ENCODE results near the gene FITM1. TPM values are rescaled to one million over a fixed set of nuclear protein-coding genes. Genes with fewer than 3 reads are reported as not detected.

FITM1 gene
- polyA plus RNA-seq, 3 donors: 2.1 TPM; not detected in 2

DNA sequence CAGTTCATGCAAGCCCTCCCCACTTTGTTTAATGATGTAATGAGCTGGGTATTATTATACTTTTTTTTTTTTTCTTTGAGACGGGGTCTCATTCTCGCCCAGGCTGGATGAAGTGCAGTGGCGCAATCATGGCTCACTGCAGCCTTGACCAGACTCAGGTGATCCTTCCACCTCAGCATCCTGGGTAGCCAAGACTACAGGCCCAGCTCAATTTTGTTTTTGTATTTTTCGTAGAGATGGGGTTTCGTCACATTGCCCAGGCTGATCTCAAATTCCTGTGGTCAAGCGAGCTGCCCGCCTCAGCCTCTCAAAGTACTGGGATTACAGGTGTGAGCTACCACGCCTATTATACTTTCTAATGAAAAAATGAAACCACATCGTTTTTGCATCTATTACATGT lies 20.4 kb upstream of the FITM1 start:
- no peak overlapping the region for H3K27ac Mint-ChIP-seq
- H3K9me3 Mint-ChIP-seq: peaks cover 0 to 2% (median 0%) of the 10 kb centered on the region in 7 donors
- DNase-seq: no peak
- Histone ChIP-seq H3K4me1 (ENCODE audit: control insufficient read depth in 1 of 2, insufficient read depth in 2 of 2, low read length in 2 of 2) (peaks cover 11 to 16% of the 10 kb centered on the region in 2 donors), H3K4me3 (replicated peaks in 1 of 3; ENCODE audit: low read depth in 2 of 3, low read length in 3 of 3) (no peak overlapping the region), H3K4me2 (replicated peaks; ENCODE audit: extremely low read depth, low read length, poor library complexity, severe bottlenecking) (no peak overlapping the region), H2AFZ (ENCODE audit: insufficient read depth, low read depth, low read length, poor library complexity, severe bottlenecking) (no peak overlapping the region), H4K20me1 (ENCODE audit: insufficient read depth, low read length) (no peaks in the 10 kb centered on the region), H3K79me2 (ENCODE audit: insufficient read depth, low read length) (no peaks in the 10 kb centered on the region), H3K9ac (ENCODE audit: insufficient read depth, low read length, poor library complexity, severe bottlenecking) (no peak overlapping the region), H3K27me3 (ENCODE audit: control insufficient read depth in 2 of 2, insufficient read depth in 2 of 2, low read length in 2 of 2) (no peaks in the 10 kb centered on the region), H3K36me3 (replicated peaks in 1 of 2; ENCODE audit: control insufficient read depth in 1 of 2, insufficient read depth in 2 of 2, low read length in 2 of 2) (peaks cover 0 to 3% of the 10 kb centered on the region in 2 donors), H3K27ac (ENCODE audit: low read depth in 1 of 2, low read length in 2 of 2) (no peak overlapping the region), H3K9me3 (replicated peaks in 1 of 2; ENCODE audit: control insufficient read depth in 1 of 2, insufficient read depth in 1 of 2, low read length in 2 of 2) (no peaks in the 10 kb centered on the region)
- WGBS (ENCODE audit: insufficient coverage): 60% methylated on average over 3 of the region's 9 CpGs
- H3K27me3 Mint-ChIP-seq (ENCODE audit: low read depth in 3 of 3): peaks cover 0 to 3% (median 0%) of the 10 kb centered on the region in 3 donors
- H3K36me3 Mint-ChIP-seq: peaks cover 2% of the 10 kb centered on the region in 2 donors
- H3K4me3 Mint-ChIP-seq: no peak overlapping the region
- intact Hi-C loops (cut with micrococcal nuclease): loop anchor here in 1 of 2 donors (10.0 kb wide), 2 partner anchors 185 to 1185 kb away; partner anchors contain the start of genes DHRS1, NOP9 and PRMT5
- TF ChIP-seq, protein P1, sequence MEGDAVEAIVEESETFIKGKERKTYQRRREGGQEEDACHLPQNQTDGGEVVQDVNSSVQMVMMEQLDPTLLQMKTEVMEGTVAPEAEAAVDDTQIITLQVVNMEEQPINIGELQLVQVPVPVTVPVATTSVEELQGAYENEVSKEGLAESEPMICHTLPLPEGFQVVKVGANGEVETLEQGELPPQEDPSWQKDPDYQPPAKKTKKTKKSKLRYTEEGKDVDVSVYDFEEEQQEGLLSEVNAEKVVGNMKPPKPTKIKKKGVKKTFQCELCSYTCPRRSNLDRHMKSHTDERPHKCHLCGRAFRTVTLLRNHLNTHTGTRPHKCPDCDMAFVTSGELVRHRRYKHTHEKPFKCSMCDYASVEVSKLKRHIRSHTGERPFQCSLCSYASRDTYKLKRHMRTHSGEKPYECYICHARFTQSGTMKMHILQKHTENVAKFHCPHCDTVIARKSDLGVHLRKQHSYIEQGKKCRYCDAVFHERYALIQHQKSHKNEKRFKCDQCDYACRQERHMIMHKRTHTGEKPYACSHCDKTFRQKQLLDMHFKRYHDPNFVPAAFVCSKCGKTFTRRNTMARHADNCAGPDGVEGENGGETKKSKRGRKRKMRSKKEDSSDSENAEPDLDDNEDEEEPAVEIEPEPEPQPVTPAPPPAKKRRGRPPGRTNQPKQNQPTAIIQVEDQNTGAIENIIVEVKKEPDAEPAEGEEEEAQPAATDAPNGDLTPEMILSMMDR (IDR thresholded peaks at IDR 0.05): no peak
- H3K4me1 Mint-ChIP-seq: peaks cover 12% of the 10 kb centered on the region

DNA sequence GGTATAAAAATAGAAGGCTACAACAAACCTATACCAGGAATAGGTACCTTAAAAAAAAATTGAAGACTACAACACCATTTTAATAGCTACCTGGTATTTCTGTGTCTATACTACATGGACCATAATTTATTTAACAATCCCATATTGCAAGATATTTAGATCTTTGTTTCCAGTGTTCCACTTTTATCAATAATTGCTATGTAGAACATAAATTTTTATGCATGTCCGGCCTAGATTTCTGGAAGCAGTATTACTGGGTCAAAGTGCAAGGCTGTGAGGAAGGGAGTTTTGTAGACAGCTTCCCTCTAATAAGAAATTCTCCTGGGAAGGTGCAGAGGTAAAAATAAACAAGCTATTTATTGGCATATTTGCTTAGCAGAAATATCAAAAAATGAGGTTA lies 19.9 kb upstream of the FITM1 start:
- no peak overlapping the region for H3K4me3 Mint-ChIP-seq
- Histone ChIP-seq H2AFZ (ENCODE audit: insufficient read depth, low read depth, low read length, poor library complexity, severe bottlenecking) (no peak overlapping the region), H3K36me3 (replicated peaks in 1 of 2; ENCODE audit: control insufficient read depth in 1 of 2, insufficient read depth in 2 of 2, low read length in 2 of 2) (no peaks in the 10 kb centered on the region), H4K20me1 (ENCODE audit: insufficient read depth, low read length) (no peaks in the 10 kb centered on the region), H3K27ac (ENCODE audit: low read depth in 1 of 2, low read length in 2 of 2) (no peak overlapping the region), H3K4me2 (replicated peaks; ENCODE audit: extremely low read depth, low read length, poor library complexity, severe bottlenecking) (no peak overlapping the region), H3K27me3 (ENCODE audit: control insufficient read depth in 2 of 2, insufficient read depth in 2 of 2, low read length in 2 of 2) (no peaks in the 10 kb centered on the region), H3K4me3 (replicated peaks in 1 of 3; ENCODE audit: low read depth in 2 of 3, low read length in 3 of 3) (no peak overlapping the region), H3K9ac (ENCODE audit: insufficient read depth, low read length, poor library complexity, severe bottlenecking) (no peak overlapping the region), H3K9me3 (replicated peaks in 1 of 2; ENCODE audit: control insufficient read depth in 1 of 2, insufficient read depth in 1 of 2, low read length in 2 of 2) (no peaks in the 10 kb centered on the region), H3K4me1 (ENCODE audit: control insufficient read depth in 1 of 2, insufficient read depth in 2 of 2, low read length in 2 of 2) (peaks cover 15 to 20% of the 10 kb centered on the region in 2 donors), H3K79me2 (ENCODE audit: insufficient read depth, low read length) (peaks cover 4% of the 10 kb centered on the region)
- peaks cover 0 to 2% (median 0%) of the 10 kb centered on the region in 7 donors for H3K9me3 Mint-ChIP-seq
- DNase-seq: no peak
- intact Hi-C loops (cut with micrococcal nuclease): loop anchor here in 1 of 2 donors (10.0 kb wide), 2 partner anchors 184 to 1186 kb away; partner anchors contain the start of genes DHRS1, NOP9 and PRMT5
- peaks cover 0 to 3% (median 0%) of the 10 kb centered on the region in 3 donors for H3K27me3 Mint-ChIP-seq (ENCODE audit: low read depth in 3 of 3)
- H3K36me3 Mint-ChIP-seq: no peaks in the 10 kb centered on the region
- peaks cover 14% of the 10 kb centered on the region for H3K4me1 Mint-ChIP-seq
- TF ChIP-seq, protein P1 (IDR thresholded peaks at IDR 0.05): no peak
- H3K27ac Mint-ChIP-seq: no peak overlapping the region
- WGBS (ENCODE audit: insufficient coverage): no CpG with 5 or more reads among the region's 1 CpG
